HL-60 (cell line): ENCODE measurements around the gene OSBPL10.

Experiments used
- DNase-seq, 2 experiments: peaks; one replicate each; pipeline ENCODE4 v3.0.0-alpha.2; 2010 to 2020; ENCODE audit warnings: low read depth in 1 of 2, low spot score in 1 of 2
- H3K27ac ChIP-seq: fragments of 250-450 bp; sonication (Bioruptor Pico); replicated peaks from 2 replicates; pipeline ENCODE4 v1.5.1; 2020; ENCODE audit warnings: mild to moderate bottlenecking, moderate library complexity
- H3K27me3 ChIP-seq: fragments of 250-450 bp; sonication (Bioruptor Pico); 2 replicates; pipeline ENCODE4 v1.5.1; 2021; ENCODE audit warnings: mild to moderate bottlenecking, moderate library complexity; ENCODE audit not compliant: insufficient read depth, poor library complexity, severe bottlenecking
- H3K4me3 ChIP-seq: replicated peaks from 2 replicates; pipeline ENCODE4 v1.5.1; 2011; ENCODE audit warnings: mild to moderate bottlenecking, control low read depth, low read length; ENCODE audit not compliant: insufficient read depth
- CTCF ChIP-seq: IDR thresholded peaks from one replicate; pipeline ENCODE4 v1.5.1; 2011; ENCODE audit warnings: low read length, control low read depth, inconsistent platforms; ENCODE audit not compliant: insufficient read depth
- GABPA ChIP-seq: IDR thresholded peaks from 2 replicates; pipeline ENCODE4 v1.6.1; 2012; ENCODE audit warnings: low read depth
- POLR2AphosphoS5 ChIP-seq: IDR thresholded peaks from 2 replicates; pipeline ENCODE4 v1.6.1; 2012; ENCODE audit warnings: low read depth
- REST ChIP-seq: IDR thresholded peaks from 2 replicates; pipeline ENCODE4 v1.6.1; 2012; ENCODE audit warnings: low read depth; ENCODE audit not compliant: insufficient replicate concordance
- SPI1 ChIP-seq: IDR thresholded peaks from 2 replicates; pipeline ENCODE4 v1.6.1; 2012; ENCODE audit warnings: low read depth, mild to moderate bottlenecking, borderline replicate concordance

The OSBPL10 gene

GRCh38 chr3:31728403-31728802 is 252.7 kb downstream of the OSBPL10 start:
- no peak overlapping the region for H3K4me3 ChIP-seq
- TF ChIP-seq GABPA, result no peak
- no peak for TF ChIP-seq CTCF
- TF ChIP-seq POLR2AphosphoS5, result no peak
- no peak for TF ChIP-seq SPI1
- H3K27ac ChIP-seq, result no peak overlapping the region
- no peak for DNase-seq
- no peaks in the 10 kb centered on the region for H3K27me3 ChIP-seq

GRCh38 chr3:31725976-31726375 is 255.1 kb downstream of the OSBPL10 start:
- no peak overlapping the region for H3K27ac ChIP-seq
- TF ChIP-seq POLR2AphosphoS5 (no peak), CTCF (no peak), REST (no peak), GABPA (no peak), SPI1 (no peak)
- no peak overlapping the region for H3K4me3 ChIP-seq
- no peaks in the 10 kb centered on the region for H3K27me3 ChIP-seq
- no peak for DNase-seq

- Histone ChIP-seq H3K4me3 (no peak overlapping the region), H3K27ac (no peak overlapping the region), H3K27me3 (no peaks in the 10 kb centered on the region)
- DNase-seq, result no peak
- TF ChIP-seq REST (no peak), CTCF (no peak), SPI1 (no peak), POLR2AphosphoS5 (no peak), GABPA (no peak)
These were observed 255.5 kb downstream of the OSBPL10 start for GRCh38 chr3:31725568-31725967.

GRCh38 chr3:31724651-31725050 is 256.4 kb downstream of the OSBPL10 start:
- Histone ChIP-seq H3K27me3 (no peaks in the 10 kb centered on the region), H3K4me3 (no peak overlapping the region), H3K27ac (no peak overlapping the region)
- TF ChIP-seq SPI1, result no peak
- peak; percentile 25 for TF ChIP-seq CTCF
- no peak for TF ChIP-seq GABPA
- no peak for TF ChIP-seq REST
- TF ChIP-seq POLR2AphosphoS5, result no peak
- peak in 1 of 2 experiments; percentile 19 for DNase-seq
